Rectal smooth muscle tissue (tissue), 1 donor: ENCODE data around the gene PPFIBP2.
A peak's percentile ranks its signal among the peaks of the same experiment; 100 is the strongest.
"Not testable (repeated sequence)": the region's sequence is repeated elsewhere in the genome, so short reads cannot be mapped to it uniquely, and the experiment has no call there.

Experiments used
- H3K27ac ChIP-seq: one replicate; pipeline ENCODE4 v1.7.0; 2013; ENCODE audit warnings: low read depth, low read length, inconsistent platforms
- H3K27me3 ChIP-seq: one replicate; pipeline ENCODE4 v1.7.0; 2013; ENCODE audit warnings: low read length; ENCODE audit not compliant: control insufficient read depth, insufficient read depth
- H3K36me3 ChIP-seq: one replicate; pipeline ENCODE4 v1.7.0; 2013; ENCODE audit warnings: low read length; ENCODE audit not compliant: control insufficient read depth, insufficient read depth
- H3K4me1 ChIP-seq: one replicate; pipeline ENCODE4 v1.7.0; 2013; ENCODE audit warnings: low read length; ENCODE audit not compliant: control insufficient read depth, insufficient read depth
- H3K4me3 ChIP-seq: one replicate; pipeline ENCODE4 v1.7.0; 2013; ENCODE audit warnings: low read length
- H3K9ac ChIP-seq: one replicate; pipeline ENCODE4 v1.7.0; 2013; ENCODE audit warnings: low read length

PPFIBP2 gene

GRCh38 chr11:7506243-7506642 lies 7.6 kb upstream of the PPFIBP2 start:
- H3K27ac ChIP-seq = no peak overlapping the region
- no peaks in the 10 kb centered on the region for H3K4me1 ChIP-seq
- no peaks in the 10 kb centered on the region for H3K36me3 ChIP-seq
- no peak overlapping the region for H3K9ac ChIP-seq
- no peak overlapping the region for H3K4me3 ChIP-seq
- H3K27me3 ChIP-seq = no peaks in the 10 kb centered on the region

GRCh38 chr11:7508087-7508486 lies 5.7 kb upstream of the PPFIBP2 start:
- Histone ChIP-seq H3K27me3 (no peaks in the 10 kb centered on the region), H3K4me3 (no peak overlapping the region), H3K4me1 (peaks cover 8% of the 10 kb centered on the region), H3K27ac (no peak overlapping the region), H3K36me3 (no peaks in the 10 kb centered on the region), H3K9ac (no peak overlapping the region)

GRCh38 chr11:7509966-7510365 lies 3.8 kb upstream of the PPFIBP2 start:
- Histone ChIP-seq H3K9ac (no peak overlapping the region), H3K4me3 (no peak overlapping the region), H3K27me3 (no peaks in the 10 kb centered on the region), H3K27ac (no peak overlapping the region), H3K4me1 (peaks cover 8% of the 10 kb centered on the region), H3K36me3 (no peaks in the 10 kb centered on the region)

GRCh38 chr11:7511401-7511800 lies 2.4 kb upstream of the PPFIBP2 start:
- Histone ChIP-seq H3K4me1 (peaks cover 8% of the 10 kb centered on the region), H3K9ac (no peak overlapping the region)

GRCh38 chr11:7512525-7513233 lies 1.1 kb upstream of the PPFIBP2 start:
- H3K4me1 ChIP-seq = peaks cover 8% of the 10 kb centered on the region
- peak overlapping the region; percentile 42 for H3K9ac ChIP-seq
- H3K27me3 ChIP-seq = no peaks in the 10 kb centered on the region
- no peaks in the 10 kb centered on the region for H3K36me3 ChIP-seq
- peak overlapping the region; percentile 84 for H3K27ac ChIP-seq
- peak overlapping the region; percentile 95 for H3K4me3 ChIP-seq

More at GRCh38 chr11:7511401-7511800, 2.4 kb upstream of the PPFIBP2 start:
- Histone ChIP-seq H3K36me3 (no peaks in the 10 kb centered on the region), H3K4me3 (no peak overlapping the region), H3K27ac (no peak overlapping the region), H3K27me3 (no peaks in the 10 kb centered on the region)

- H3K27ac ChIP-seq = peak overlapping the region; percentile 84
Measured at GRCh38 chr11:7514099-7514591, 346 bp downstream of the PPFIBP2 start.

GRCh38 chr11:7515447-7515886 lies 1.7 kb downstream of the PPFIBP2 start:
- no peak overlapping the region for H3K9ac ChIP-seq

More at GRCh38 chr11:7514099-7514591, 346 bp downstream of the PPFIBP2 start:
- peak overlapping the region; percentile 95 for H3K4me3 ChIP-seq
- peaks cover 8% of the 10 kb centered on the region for H3K4me1 ChIP-seq
- no peaks in the 10 kb centered on the region for H3K27me3 ChIP-seq
- H3K36me3 ChIP-seq = no peaks in the 10 kb centered on the region
- H3K9ac ChIP-seq = peak overlapping the region; percentile 32

GRCh38 chr11:7516475-7516874 lies 2.7 kb downstream of the PPFIBP2 start:
- Histone ChIP-seq H3K36me3 (no peaks in the 10 kb centered on the region), H3K4me3 (no peak overlapping the region), H3K9ac (no peak overlapping the region), H3K4me1 (peaks cover 8% of the 10 kb centered on the region), H3K27me3 (no peaks in the 10 kb centered on the region), H3K27ac (no peak overlapping the region)

More at GRCh38 chr11:7515447-7515886, 1.7 kb downstream of the PPFIBP2 start:
- Histone ChIP-seq H3K27me3 (no peaks in the 10 kb centered on the region), H3K36me3 (no peaks in the 10 kb centered on the region), H3K27ac (no peak overlapping the region), H3K4me3 (no peak overlapping the region), H3K4me1 (peaks cover 8% of the 10 kb centered on the region)

GRCh38 chr11:7517743-7518142 lies 3.9 kb downstream of the PPFIBP2 start:
- not testable (repeated sequence) for H3K27me3 ChIP-seq, H3K4me3 ChIP-seq, H3K27ac ChIP-seq, H3K9ac ChIP-seq, H3K4me1 ChIP-seq, H3K36me3 ChIP-seq

- no peak overlapping the region for H3K27ac ChIP-seq
- no peaks in the 10 kb centered on the region for H3K36me3 ChIP-seq
- H3K4me3 ChIP-seq = no peak overlapping the region
- no peaks in the 10 kb centered on the region for H3K27me3 ChIP-seq
- H3K4me1 ChIP-seq = no peaks in the 10 kb centered on the region
- no peak overlapping the region for H3K9ac ChIP-seq
Measured at GRCh38 chr11:7518811-7519562, 5.2 kb downstream of the PPFIBP2 start.

GRCh38 chr11:7520011-7520942 lies 6.5 kb downstream of the PPFIBP2 start:
- no peak overlapping the region for H3K27ac ChIP-seq
- H3K36me3 ChIP-seq = no peaks in the 10 kb centered on the region
- H3K27me3 ChIP-seq = no peaks in the 10 kb centered on the region
- H3K4me3 ChIP-seq = no peak overlapping the region
- H3K4me1 ChIP-seq = no peaks in the 10 kb centered on the region
- no peak overlapping the region for H3K9ac ChIP-seq

- Histone ChIP-seq H3K36me3 (no peaks in the 10 kb centered on the region), H3K9ac (no peak overlapping the region), H3K27ac (no peak overlapping the region), H3K4me3 (no peak overlapping the region), H3K27me3 (no peaks in the 10 kb centered on the region), H3K4me1 (no peaks in the 10 kb centered on the region)
Measured at GRCh38 chr11:7520981-7521487, 7.2 kb downstream of the PPFIBP2 start.
